ENCODE measurements around the gene BOD1.
A peak's percentile ranks its signal among the peaks of the same experiment; 100 is the strongest.

DNA sequence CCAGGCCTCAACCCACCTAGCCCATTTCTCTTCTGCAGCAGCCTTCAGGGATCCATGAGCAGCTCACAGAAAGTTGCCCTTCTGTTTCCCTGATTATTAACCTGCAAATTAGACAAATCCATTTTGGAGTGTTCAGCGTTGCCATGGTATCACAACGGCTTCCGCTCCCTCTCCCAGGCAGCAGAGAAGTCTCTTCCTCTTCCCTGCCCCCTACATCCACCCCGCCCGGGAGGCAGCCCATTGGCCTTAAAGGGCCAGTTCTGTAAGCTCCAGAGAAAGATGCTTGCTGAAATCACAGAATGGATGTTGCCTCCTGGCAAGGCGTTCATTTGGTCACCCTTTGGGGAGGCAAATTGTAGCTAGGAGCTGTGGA is 47.7 kb upstream of the BOD1 start:
- TF ChIP-seq, protein P1, sequence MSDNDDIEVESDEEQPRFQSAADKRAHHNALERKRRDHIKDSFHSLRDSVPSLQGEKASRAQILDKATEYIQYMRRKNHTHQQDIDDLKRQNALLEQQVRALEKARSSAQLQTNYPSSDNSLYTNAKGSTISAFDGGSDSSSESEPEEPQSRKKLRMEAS (IDR thresholded peaks at IDR 0.05) = no peak
- TF ChIP-seq, protein P2, sequence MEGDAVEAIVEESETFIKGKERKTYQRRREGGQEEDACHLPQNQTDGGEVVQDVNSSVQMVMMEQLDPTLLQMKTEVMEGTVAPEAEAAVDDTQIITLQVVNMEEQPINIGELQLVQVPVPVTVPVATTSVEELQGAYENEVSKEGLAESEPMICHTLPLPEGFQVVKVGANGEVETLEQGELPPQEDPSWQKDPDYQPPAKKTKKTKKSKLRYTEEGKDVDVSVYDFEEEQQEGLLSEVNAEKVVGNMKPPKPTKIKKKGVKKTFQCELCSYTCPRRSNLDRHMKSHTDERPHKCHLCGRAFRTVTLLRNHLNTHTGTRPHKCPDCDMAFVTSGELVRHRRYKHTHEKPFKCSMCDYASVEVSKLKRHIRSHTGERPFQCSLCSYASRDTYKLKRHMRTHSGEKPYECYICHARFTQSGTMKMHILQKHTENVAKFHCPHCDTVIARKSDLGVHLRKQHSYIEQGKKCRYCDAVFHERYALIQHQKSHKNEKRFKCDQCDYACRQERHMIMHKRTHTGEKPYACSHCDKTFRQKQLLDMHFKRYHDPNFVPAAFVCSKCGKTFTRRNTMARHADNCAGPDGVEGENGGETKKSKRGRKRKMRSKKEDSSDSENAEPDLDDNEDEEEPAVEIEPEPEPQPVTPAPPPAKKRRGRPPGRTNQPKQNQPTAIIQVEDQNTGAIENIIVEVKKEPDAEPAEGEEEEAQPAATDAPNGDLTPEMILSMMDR (IDR thresholded peaks at IDR 0.05; ENCODE audit: low read depth, low read length, missing input control) = no peak
- TF ChIP-seq TAF1 (conservative IDR thresholded peaks at IDR 0.05) (no peak), RXRA (IDR thresholded peaks at IDR 0.05) (no peak), RAD21 (IDR thresholded peaks at IDR 0.05) (peak in 1 of 2 donors; percentile 21), EGR1 (IDR thresholded peaks at IDR 0.05; ENCODE audit: low read depth in 2 of 2) (no peak), NR2F2 (IDR thresholded peaks at IDR 0.05) (no peak), HNF4G (IDR thresholded peaks at IDR 0.05) (no peak)

Measured in liver (tissue), 3 donors.